Suprapubic skin (tissue), 4 donors: ENCODE data around the gene SAMD4A.

Experiments used
- EP300 ChIP-seq: sonication (generic); formaldehyde crosslinking; IDR thresholded peaks from one replicate; pipeline ENCODE4 v1.6.1; 2017; ENCODE audit warnings: antibody characterized with exemption
- POLR2A ChIP-seq, 2 donors: fragments of 450-650 bp; IDR thresholded peaks; one replicate each; pipeline ENCODE4 v1.6.1; 2017; ENCODE audit warnings: antibody characterized with exemption in 2 of 2, mild to moderate bottlenecking in 2 of 2, moderate library complexity in 2 of 2
- POLR2AphosphoS5 ChIP-seq, 3 donors: sonication (generic); formaldehyde crosslinking; IDR thresholded peaks; one replicate each; pipeline ENCODE4 v1.6.1; 2017; ENCODE audit warnings: antibody characterized with exemption in 3 of 3
- TF ChIP-seq, protein P1 (sequence below), 2 donors: fragments of 200-600 bp in 1 of 2; fragments of 450-650 bp in 1 of 2; sonication (generic) in 1 of 2; IDR thresholded peaks; one replicate each; pipeline ENCODE4 v1.5.1; 2016 to 2019; ENCODE audit warnings: antibody characterized with exemption in 2 of 2, mild to moderate bottlenecking in 1 of 2, moderate library complexity in 1 of 2

DNA sequence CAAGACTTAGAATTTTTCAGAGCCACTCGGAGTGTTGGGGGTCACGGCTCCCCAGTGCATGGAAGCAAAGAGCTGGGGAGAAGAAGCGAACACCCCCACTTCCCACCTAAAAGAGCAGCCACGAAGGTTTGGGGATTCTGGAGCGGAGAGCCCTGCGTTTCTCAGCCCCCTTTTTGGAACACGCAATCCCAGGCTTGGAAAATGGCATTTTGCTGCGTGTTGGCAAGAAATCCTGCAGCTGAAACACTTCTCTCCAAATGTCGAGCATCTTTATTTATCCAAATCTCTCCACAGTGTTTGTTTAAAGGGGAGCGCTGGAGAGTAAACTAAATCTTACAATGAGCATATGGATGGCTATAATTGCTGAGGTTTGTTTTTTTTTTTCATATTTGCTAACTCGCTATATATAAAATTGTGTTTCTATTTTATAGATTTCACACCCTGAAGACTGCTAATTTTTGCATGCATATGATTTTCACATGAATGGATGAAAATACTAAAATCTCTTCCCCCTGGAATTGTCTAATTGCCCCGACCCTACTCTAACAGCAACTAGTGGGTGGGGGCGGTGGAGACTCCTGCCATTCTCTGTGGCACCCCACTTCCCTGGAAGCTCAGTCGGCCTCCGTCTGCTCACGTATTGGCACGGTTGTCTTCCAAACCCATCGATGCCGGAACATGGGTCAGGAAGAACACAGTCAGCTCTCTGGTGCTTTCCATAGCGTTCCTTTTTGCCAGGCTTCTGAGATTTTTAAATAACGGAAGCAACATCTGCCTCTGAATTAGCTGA, 215.2 kb downstream of the SAMD4A start:
- TF ChIP-seq POLR2A (IDR thresholded peaks at IDR 0.05) (no peak), POLR2AphosphoS5 (IDR thresholded peaks at IDR 0.05) (no peak), EP300 (no peak)
- TF ChIP-seq, protein P1, sequence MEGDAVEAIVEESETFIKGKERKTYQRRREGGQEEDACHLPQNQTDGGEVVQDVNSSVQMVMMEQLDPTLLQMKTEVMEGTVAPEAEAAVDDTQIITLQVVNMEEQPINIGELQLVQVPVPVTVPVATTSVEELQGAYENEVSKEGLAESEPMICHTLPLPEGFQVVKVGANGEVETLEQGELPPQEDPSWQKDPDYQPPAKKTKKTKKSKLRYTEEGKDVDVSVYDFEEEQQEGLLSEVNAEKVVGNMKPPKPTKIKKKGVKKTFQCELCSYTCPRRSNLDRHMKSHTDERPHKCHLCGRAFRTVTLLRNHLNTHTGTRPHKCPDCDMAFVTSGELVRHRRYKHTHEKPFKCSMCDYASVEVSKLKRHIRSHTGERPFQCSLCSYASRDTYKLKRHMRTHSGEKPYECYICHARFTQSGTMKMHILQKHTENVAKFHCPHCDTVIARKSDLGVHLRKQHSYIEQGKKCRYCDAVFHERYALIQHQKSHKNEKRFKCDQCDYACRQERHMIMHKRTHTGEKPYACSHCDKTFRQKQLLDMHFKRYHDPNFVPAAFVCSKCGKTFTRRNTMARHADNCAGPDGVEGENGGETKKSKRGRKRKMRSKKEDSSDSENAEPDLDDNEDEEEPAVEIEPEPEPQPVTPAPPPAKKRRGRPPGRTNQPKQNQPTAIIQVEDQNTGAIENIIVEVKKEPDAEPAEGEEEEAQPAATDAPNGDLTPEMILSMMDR (IDR thresholded peaks at IDR 0.05), result no peak
